K562 (cell line): ENCODE data around the gene AKT1S1. TPM values are rescaled to one million over a fixed set of nuclear protein-coding genes. Genes with fewer than 3 reads are reported as not detected.
A peak's percentile ranks its signal among the peaks of the same experiment; 100 is the strongest.

ENCODE experiments used
- ATAC-seq: fragments of 200-7000 bp; cut with Tn5 transposase; 3 replicates; pipeline ENCODE4 v1.9.1; 2020; ENCODE audit warnings: moderate library complexity
- BruUV-seq: library from RNA; stranded (reverse); fragments of 400-500 nt; replicated peaks from 2 replicates; lab custom pipeline; 2021; lab: Mats Ljungman, UMichigan
- CTCF ChIA-PET: fragments of 300-600 bp; formaldehyde crosslinking; extraction: SDS; loops from one replicate; lab custom pipeline; 2021; ENCODE audit warnings: low intra/inter-chr PET ratio; lab: Yijun Ruan, JAX
- POLR2A ChIA-PET: fragments of 300-600, 350-650 bp; sonication (Branson Sonifier 250); formaldehyde crosslinking; extraction: SDS; loops from one replicate; lab custom pipeline; 2021; ENCODE audit warnings: antibody characterized with exemption, inconsistent platforms; lab: Yijun Ruan, JAX
- DNase-seq, 4 experiments: peaks; one replicate each; pipeline versions ENCODE4 v3.0.0 to v3.0.0-alpha.2; 2011 to 2018; ENCODE audit warnings: low spot score in 3 of 4, mixed read lengths in 3 of 4; ENCODE audit errors: extremely low read depth in 1 of 4
- FAIRE-seq: peaks from 2 replicates; lab custom pipeline; 2011; peaks lifted over from hg19 to GRCh38; lab: Jason Lieb, UNC
- H2AFZ ChIP-seq: 2 replicates; pipeline ENCODE4 v1.6.0; 2011; ENCODE audit warnings: low read depth, low read length, control low read depth, inconsistent platforms
- H3K27ac ChIP-seq: fragments of 200-600 bp; 3 replicates; pipeline ENCODE4 v1.8.0; 2011; ENCODE audit warnings: low read depth, mild to moderate bottlenecking, control low read depth, inconsistent platforms, low read length, moderate library complexity, mixed read lengths; ENCODE audit errors: extremely low read depth
- H3K27me3 ChIP-seq, 2 experiments: fragments of 300-600 bp in 1 of 2; 2 replicates in 1 of 2; 3 replicates in 1 of 2; pipeline versions ENCODE4 v1.6.0 to v1.8.0; 2011; ENCODE audit warnings: inconsistent platforms in 2 of 2, low read length in 2 of 2, mild to moderate bottlenecking in 1 of 2, mixed read lengths in 1 of 2, moderate library complexity in 1 of 2; ENCODE audit not compliant: control insufficient read depth in 2 of 2, insufficient read depth in 2 of 2
- H3K36me3 ChIP-seq: fragments of 300-600 bp; 3 replicates; pipeline ENCODE4 v1.8.0; 2011; ENCODE audit warnings: mild to moderate bottlenecking, low read length, inconsistent platforms; ENCODE audit not compliant: control insufficient read depth, insufficient read depth
- H3K4me1 ChIP-seq, 2 experiments: fragments of 200-600 bp in 1 of 2; replicated peaks in 1 of 2; 2 replicates in 1 of 2; 3 replicates in 1 of 2; pipeline versions ENCODE4 v1.5.1 to v1.8.0; 2011; ENCODE audit warnings: inconsistent platforms in 2 of 2, low read length in 2 of 2, mild to moderate bottlenecking in 1 of 2, mixed read lengths in 1 of 2, moderate library complexity in 1 of 2; ENCODE audit not compliant: control insufficient read depth in 2 of 2, insufficient read depth in 2 of 2
- H3K4me2 ChIP-seq: 2 replicates; pipeline ENCODE4 v1.6.1; 2011; ENCODE audit warnings: low read length, control low read depth, inconsistent platforms, mixed read lengths; ENCODE audit not compliant: insufficient read depth
- H3K4me3 ChIP-seq: fragments of 200-600 bp; sonication (generic), shearing (Covaris generic); 2 replicates; pipeline ENCODE4 v1.5.1; 2016; ENCODE audit warnings: control low read depth, inconsistent platforms
- H3K79me2 ChIP-seq: fragments of 200-600 bp; 3 replicates; pipeline ENCODE4 v1.8.0; 2011; ENCODE audit warnings: low read length, inconsistent platforms; ENCODE audit not compliant: control insufficient read depth, insufficient read depth
- H3K9ac ChIP-seq, 2 experiments: 2 replicates each; pipeline versions ENCODE4 v1.6.0 to v1.6.1; 2011; ENCODE audit warnings: low read depth in 2 of 2, low read length in 2 of 2, control low read depth in 1 of 2, inconsistent platforms in 1 of 2, mild to moderate bottlenecking in 1 of 2, mixed read lengths in 1 of 2; ENCODE audit not compliant: insufficient read depth in 1 of 2
- H3K9me1 ChIP-seq: one replicate; pipeline ENCODE4 v1.6.0; 2011; ENCODE audit warnings: inconsistent platforms, mild to moderate bottlenecking, low read length, moderate library complexity; ENCODE audit not compliant: control insufficient read depth, insufficient read depth
- H3K9me3 ChIP-seq: replicated peaks from 2 replicates; pipeline ENCODE4 v1.5.1; 2011; ENCODE audit warnings: low read depth, low read length, inconsistent platforms; ENCODE audit not compliant: control insufficient read depth, insufficient read depth
- H4K20me1 ChIP-seq: replicated peaks from 2 replicates; pipeline ENCODE4 v1.6.1; 2011; ENCODE audit warnings: low read length, inconsistent platforms, mixed read lengths; ENCODE audit not compliant: control insufficient read depth, insufficient read depth
- CHCHD3 ChIP-seq: fragments of 250-450 bp; sonication (Bioruptor Pico); IDR thresholded peaks from 2 replicates; pipeline ENCODE4 v2.1.2; 2022; ENCODE audit warnings: mild to moderate bottlenecking
- CXXC5 ChIP-seq: fragments of 250-450 bp; sonication (Bioruptor Pico); IDR thresholded peaks from 2 replicates; pipeline ENCODE4 v1.8.0; 2022; ENCODE audit warnings: inconsistent platforms, mild to moderate bottlenecking, moderate library complexity
- DMBX1 ChIP-seq: fragments of 250-450 bp; sonication (Bioruptor Pico); IDR thresholded peaks from 2 replicates; pipeline ENCODE4 v1.8.0; 2022; ENCODE audit warnings: inconsistent platforms, mild to moderate bottlenecking, moderate library complexity, borderline replicate concordance
- VEZF1 ChIP-seq: fragments of 200-800 bp; sonication (Bioruptor generic); IDR thresholded peaks from 2 replicates; pipeline ENCODE4 v1.6.1; 2017; ENCODE audit warnings: missing genetic modification characterization, missing compliant biosample characterization
- ZNF239 ChIP-seq: fragments of 250-450 bp; sonication (Bioruptor Pico); IDR thresholded peaks from 2 replicates; pipeline ENCODE4 v1.4.0; 2020; ENCODE audit warnings: mild to moderate bottlenecking
- ZNF431 ChIP-seq: sonication (generic); formaldehyde crosslinking; IDR thresholded peaks from 2 replicates; pipeline ENCODE4 v1.8.0; 2022; ENCODE audit warnings: mild to moderate bottlenecking, missing genetic modification reagents
- WGBS: fragments of 100-300 bp; shearing (Covaris generic); methylation state at CpG from one replicate; pipeline ENCODE4 v1.1.6; 2016; ENCODE audit warnings: low coverage, mixed read lengths; ENCODE audit not compliant: insufficient coverage; ENCODE audit errors: missing lambda C conversion rate; 5-methylcytosine and 5-hydroxymethylcytosine counted together
- in situ Hi-C: fragments of 300-500 bp; cut with MboI; formaldehyde crosslinking; loops from 4 replicates; pipeline ENCODE4 v1.15.0; 2018; ENCODE audit warnings: inconsistent platforms, mixed read lengths
- intact Hi-C: fragments of 100-400 bp; cut with micrococcal nuclease; formaldehyde crosslinking; loops from 2 replicates; pipeline ENCODE4 v1.14.2; 2022
- polyA plus RNA-seq, 8 experiments: library from polyadenylated mRNA; depleted of rRNA in 4 of 8; stranded (reverse) in 5 of 8; unstranded in 3 of 8; fragments of >200 nt; fragmentation: Nextera tagmentation in 2 of 8; fragmentation: Illumina TruSeq in 1 of 8; extraction: Ambion mirVana in 2 of 8; extraction: Trizol in 1 of 8; gene quantifications; 2 replicates each; pipeline versions ENCODE4 v1.2.1 to v1.2.3, GENCODE V29; 2011 to 2014; ENCODE audit warnings: inconsistent platforms in 1 of 8, missing spikeins in 1 of 8
- total RNA-seq, 7 experiments: library from RNA; depleted of rRNA in 6 of 7; stranded (reverse); fragments of >200 nt in 6 of 7; fragmentation: Illumina TruSeq in 2 of 7; extraction: Trizol in 2 of 7; gene quantifications; 2 replicates each; pipeline versions ENCODE4 v1.2.1 to v1.2.3, GENCODE V29; 2011 to 2021; ENCODE audit warnings: low replicate concordance in 1 of 7

Gene AKT1S1
- total and polyA plus RNA-seq, 9 of the 15 experiments (the other 6 are each of a cell fraction or from before 2014, with no cell fraction given): 1.2 to 50.3 (median 17.1) TPM

DNA sequence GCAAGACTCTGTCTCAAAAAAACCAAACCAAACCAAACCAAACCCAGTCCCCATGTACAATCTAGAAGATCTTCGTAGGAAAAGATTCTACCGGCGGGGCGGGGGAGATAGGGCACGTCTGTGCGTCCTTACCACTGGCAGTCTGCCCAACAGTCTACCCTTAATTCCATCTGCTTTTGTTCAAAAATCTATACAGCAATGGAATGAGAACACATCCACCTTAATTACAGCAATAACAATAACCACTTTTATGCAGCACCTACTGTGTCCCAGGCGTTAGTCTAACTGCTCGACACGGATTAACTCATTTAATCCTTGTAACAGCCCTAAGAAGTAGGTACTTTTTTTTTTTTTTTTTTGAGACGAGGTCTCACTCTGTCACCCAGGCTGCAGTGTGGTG, 49.4 kb upstream of the AKT1S1 start:
- POLR2A ChIA-PET: interaction anchor here (6.4 kb wide), 1 partner anchor 12 kb away, joined by 105 read pairs; no protein-coding TSS in a partner anchor
- 60% methylated on average over 8 of the region's 10 CpGs for WGBS
- peaks cover 13% of the 10 kb centered on the region for H3K9me1 ChIP-seq
- H3K27me3 ChIP-seq: no peaks in the 10 kb centered on the region
- TF ChIP-seq DMBX1 (CRISPR knock-in tag) (peak; percentile 18; the same call in 1 of the 2 replicates), ZNF431 (CRISPR knock-in tag) (no peak), CXXC5 (CRISPR knock-in tag) (peak; percentile 25), CHCHD3 (CRISPR knock-in tag) (no peak), VEZF1 (CRISPR knock-in tag) (no peak), ZNF239 (CRISPR knock-in tag) (no peak)
- TF ChIP-seq, all 486 proteins: peak for 2
- no peak for FAIRE-seq
- no TSS peak for BruUV-seq
- H3K27ac ChIP-seq: no peak overlapping the region; the same call in 1 of the 3 replicates
- peaks cover 18% of the 10 kb centered on the region for H4K20me1 ChIP-seq
- peak overlapping the region in 1 of 2 experiments; percentile 94; a peak in 1 of 4 replicates for H3K9ac ChIP-seq
- peaks cover 96% of the 10 kb centered on the region for H3K79me2 ChIP-seq
- peak overlapping the region; percentile 55; the same call in 1 of the 2 replicates for H3K4me3 ChIP-seq
- intact Hi-C loops (loop anchor here (5.0 kb wide), 1 partner anchor 59 kb away; the partner anchor contains the start of gene PNKP), in situ Hi-C loops (no loop called here)
- peaks cover 65% of the 10 kb centered on the region for H3K36me3 ChIP-seq
- no peak for ATAC-seq
- H3K9me3 ChIP-seq: no peaks in the 10 kb centered on the region
- CTCF ChIA-PET: no interaction called here
- peaks cover 38 to 66% of the 10 kb centered on the region in 2 experiments for H3K4me1 ChIP-seq
- peak overlapping the region; percentile 97 for H3K4me2 ChIP-seq
- no peak overlapping the region for H2AFZ ChIP-seq
- peak in 1 of 4 experiments; percentile 3 for DNase-seq
